NCI-H1436 treated with DMSO at 0.1 percent for 48 hours (cell line): ENCODE measurements around the gene SERPINB1.
"Not testable (repeated sequence)": the region's sequence is repeated elsewhere in the genome, so short reads cannot be mapped to it uniquely, and the experiment has no call there.

Experiments used
- DNase-seq: peaks from one replicate; lab custom pipeline; 2025; lab: John Stamatoyannopoulos, UW

Gene SERPINB1

DNA sequence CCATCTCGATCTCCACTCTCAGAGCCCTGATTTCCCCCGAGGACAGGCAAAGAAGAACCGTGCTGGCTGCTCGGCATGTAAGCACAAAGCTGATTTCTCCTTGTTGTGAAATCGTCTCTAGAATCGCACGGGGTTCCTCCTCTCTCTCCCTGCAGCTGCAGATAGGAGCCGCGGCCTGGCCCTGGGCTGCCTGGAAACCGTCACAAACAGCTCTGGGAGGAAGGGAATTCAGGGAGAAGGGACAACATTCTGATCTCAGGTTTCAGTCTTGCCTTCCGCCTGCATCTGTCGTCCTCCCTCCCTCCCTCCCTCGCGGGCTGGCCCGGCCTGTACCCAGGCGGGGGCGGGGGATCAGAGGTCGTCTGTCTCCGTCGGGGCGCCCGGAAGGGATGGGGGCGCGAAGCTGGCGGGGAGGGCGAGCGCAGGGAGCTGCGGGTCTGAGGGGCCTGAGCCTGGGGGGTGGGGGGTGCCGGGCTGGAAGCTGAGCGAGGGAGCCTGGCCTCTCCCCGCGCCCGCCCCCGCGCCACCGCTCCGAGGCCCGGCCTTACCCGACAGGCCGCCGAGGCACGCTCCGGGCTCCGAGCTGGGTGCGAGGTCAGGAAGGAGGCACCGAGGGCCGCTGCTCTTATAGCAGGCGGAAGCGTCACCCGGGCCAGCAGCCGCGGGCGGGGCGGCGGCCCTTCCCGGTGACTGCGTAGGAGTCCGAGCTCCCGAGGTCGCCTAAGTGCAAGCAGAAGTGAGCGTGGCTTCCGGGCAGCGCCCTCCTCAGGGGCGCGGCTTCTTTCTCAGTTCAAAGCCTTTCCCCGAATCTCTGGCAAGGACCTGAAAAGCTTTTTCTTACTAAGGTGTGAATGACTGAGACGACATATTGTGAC lies at the start of gene SERPINB1:
TSS of gene SERPINB1 (minus strand) at position 600 of the 875 bp plus-strand sequence. CDS start 1,277 bp downstream, outside the sequence.
- DNase-seq, result peak; percentile 34

GRCh38 chr6:2890976-2891767 lies 49.5 kb upstream of the SERPINB1 start:
- DNase-seq, result no peak

DNA sequence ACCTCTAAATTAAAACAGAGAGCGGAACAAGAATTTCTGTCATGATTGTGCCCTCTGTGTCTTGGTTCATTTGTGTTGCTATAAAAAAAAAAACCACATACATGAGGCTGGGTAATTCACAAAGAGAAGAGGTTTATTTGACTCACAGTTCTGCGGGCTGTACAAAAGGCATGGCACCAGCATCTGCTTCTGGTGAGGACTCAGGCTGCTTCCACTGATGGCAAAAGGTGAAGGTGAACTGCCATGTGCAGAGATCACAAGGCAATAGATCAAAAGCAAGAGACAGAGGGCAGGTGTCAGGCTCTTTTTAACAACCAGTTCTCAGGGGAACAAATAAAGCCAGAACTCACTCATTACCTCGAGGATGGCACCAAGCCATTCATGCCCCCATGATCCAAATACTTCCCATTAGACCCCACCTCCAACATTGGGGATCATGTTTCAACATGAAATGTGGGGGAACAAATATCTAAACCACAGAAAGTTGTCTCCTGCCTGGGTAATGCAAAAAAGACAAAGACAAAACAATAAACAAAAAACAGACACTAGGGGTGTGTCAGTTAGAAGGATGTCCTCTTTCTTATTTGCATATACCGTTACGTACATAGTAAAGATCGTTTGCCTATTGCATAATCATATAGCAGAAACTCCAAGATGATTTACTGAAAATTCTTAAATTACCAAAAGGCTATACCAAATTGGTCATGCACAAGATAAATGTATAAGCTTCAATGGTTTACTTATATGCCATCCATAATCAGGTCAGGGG lies 44.5 kb upstream of the SERPINB1 start:
- no peak for DNase-seq

- DNase-seq, result no peak
These were observed 43.1 kb upstream of the SERPINB1 start for GRCh38 chr6:2884804-2885203.

GRCh38 chr6:2883673-2884072 lies 42.0 kb upstream of the SERPINB1 start:
- no peak for DNase-seq

DNA sequence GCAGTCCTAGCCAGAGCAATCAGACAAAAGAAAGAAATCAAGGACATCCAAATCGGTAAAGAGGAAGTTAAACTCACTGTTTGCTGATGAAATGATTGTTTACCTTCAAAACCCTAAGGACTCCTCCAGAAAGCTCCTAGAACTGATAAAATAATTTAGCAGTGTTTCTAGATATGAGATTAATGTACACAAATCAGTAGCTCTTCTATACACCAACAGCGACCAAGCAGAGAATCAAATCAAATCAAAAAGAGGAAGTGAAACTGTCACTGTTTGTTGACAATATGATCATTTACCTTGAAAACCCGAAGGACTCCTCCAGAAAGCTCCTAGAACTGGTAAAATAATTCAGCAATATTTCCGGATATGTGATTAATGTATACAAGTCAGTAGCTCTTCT lies 39.8 kb upstream of the SERPINB1 start:
- DNase-seq, result no peak

- DNase-seq, result not testable (repeated sequence)
These were observed 38.5 kb upstream of the SERPINB1 start for GRCh38 chr6:2880156-2880555.

DNA sequence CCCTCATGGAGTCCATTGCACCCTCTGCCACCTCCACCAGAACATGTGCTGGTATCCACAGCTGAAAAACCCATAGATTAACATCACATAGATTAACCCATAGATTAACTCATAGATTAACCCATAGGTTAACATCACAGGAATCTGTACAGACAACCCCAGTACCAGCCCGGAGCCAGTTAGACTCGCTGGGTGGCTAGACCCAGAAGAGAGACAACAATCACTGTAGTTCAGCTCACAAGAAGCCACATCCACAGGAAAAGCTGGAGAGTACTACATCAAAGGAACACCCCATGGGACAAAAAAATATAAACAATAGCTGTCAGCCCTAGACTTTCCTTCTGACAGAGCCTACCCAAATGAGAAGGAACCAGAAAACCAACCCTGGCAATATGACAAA lies 36.3 kb upstream of the SERPINB1 start:
- no peak for DNase-seq

- DNase-seq, result no peak
These were observed 35.6 kb upstream of the SERPINB1 start for GRCh38 chr6:2877057-2877882.

DNA sequence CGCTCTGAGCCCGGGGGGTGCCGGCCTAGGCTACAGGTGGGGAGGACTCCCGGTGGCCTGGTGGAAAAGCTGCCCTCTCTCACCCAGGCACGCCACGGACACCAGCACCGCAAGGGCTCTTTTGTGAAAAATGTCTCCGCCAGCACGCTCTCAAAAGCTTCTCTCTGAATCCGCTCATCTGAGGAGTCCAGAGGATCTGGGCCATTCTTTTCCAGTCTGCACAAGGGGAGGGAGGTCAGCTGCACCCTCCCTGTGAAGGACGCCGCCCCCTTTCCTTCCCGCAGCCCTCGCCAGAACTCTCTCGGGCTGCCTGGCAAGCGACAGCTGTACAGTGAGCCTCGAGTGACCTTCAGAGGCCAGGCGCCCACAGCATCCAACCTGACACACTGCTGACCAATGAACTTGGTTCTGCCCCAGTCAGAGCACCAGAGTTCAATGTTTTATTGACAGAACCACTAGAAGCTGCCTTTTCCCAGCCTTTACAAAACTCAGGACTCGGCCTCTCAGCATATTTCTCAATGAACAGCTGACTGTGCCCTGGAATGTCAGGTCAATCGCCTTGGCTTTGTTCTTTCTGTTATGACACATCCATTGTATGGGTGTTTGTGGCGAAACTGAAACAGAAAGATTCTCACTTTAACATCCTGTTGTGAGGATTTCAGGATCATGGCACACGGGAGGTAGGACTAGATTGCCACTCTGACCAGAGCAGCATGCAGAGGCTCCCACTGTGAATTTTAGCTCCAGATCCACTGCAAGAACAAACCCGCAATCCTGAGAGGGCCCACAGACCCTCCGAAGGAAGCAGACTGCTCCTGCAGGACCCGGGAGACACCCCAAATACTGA lies 34.8 kb upstream of the SERPINB1 start:
- DNase-seq, result no peak

DNA sequence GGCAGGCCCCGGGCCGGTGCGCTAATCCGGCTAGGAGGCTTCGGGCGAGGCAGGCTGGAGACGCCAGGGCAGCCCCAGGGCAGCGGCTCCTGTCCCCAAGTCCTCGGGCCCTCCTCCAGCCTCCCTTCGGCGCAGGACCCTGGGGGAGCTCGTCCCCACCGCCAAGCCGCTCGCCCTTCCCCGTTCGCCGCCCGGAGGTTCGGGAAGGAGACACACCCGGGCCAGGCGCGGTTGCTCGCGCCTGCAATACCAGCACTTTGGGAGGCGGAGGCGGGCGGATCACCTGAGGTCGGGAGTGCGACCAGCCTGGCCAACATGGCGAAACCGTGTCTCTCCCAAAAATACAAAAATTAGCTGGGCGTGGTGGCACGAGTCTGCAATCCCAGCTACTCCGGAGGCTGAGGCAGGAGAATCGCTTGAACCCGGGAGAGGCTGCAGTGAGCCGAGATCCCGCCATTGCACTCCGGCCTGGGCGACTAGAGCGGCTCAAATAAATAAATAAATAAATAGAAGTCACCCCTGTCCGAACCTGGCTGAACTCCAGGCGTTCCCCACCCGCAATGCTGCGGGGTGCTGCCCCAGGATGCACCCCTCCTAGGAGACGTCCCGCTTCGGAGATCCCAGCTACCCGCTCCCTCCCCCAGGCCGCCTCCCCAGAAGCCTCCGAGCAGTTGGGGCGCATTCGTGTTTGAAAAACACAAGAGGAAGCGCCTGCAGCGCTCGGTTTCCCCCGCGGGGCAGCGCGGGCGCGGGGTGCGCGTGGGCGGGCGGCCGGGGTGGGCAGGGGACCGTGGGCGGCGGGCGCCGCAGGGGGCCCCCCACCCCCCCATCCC lies 33.9 kb upstream of the SERPINB1 start:
- no peak for DNase-seq

DNA sequence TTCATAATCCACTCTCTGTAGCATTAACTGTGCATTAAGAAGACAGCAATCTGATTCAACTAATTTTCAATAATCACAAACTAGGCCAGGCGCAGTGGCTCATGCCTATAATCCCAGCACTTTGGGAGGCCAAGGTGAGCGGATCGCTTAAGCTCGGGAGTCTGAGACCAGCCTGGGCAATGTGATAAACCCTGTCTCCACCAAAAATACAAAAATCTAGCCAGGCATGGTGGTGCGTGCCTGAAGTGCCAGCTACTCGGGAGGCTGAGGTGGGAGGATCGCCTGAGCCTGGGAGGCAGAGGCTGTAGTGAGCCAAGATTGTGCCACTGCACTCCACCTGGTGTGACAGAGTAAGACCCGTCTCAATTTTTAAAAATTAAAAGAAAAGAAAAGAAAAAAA lies 32.0 kb upstream of the SERPINB1 start:
- DNase-seq, result no peak

GRCh38 chr6:2872423-2873358 lies 31.0 kb upstream of the SERPINB1 start:
- no peak for DNase-seq

- no peak for DNase-seq
These were observed 30.3 kb upstream of the SERPINB1 start for GRCh38 chr6:2871953-2872352.

- DNase-seq, result no peak
These were observed 29.4 kb upstream of the SERPINB1 start for GRCh38 chr6:2871102-2871501.

GRCh38 chr6:2870046-2870636 lies 28.5 kb upstream of the SERPINB1 start:
- DNase-seq, result no peak

GRCh38 chr6:2868637-2869036 lies 27.0 kb upstream of the SERPINB1 start:
- no peak for DNase-seq
